GM20000 (cell line): Measurements from ENCODE around the gene COLQ.

Experiments
- DNase-seq: peaks from one replicate; pipeline ENCODE4 v3.0.0; 2012; ENCODE audit warnings: low spot score
- TF ChIP-seq, protein P1 (sequence below): IDR thresholded peaks from 2 replicates; pipeline ENCODE4 v1.5.1; 2012; ENCODE audit warnings: mild to moderate bottlenecking, control low read depth; ENCODE audit errors: extremely low read depth, missing control alignments

Gene COLQ

DNA sequence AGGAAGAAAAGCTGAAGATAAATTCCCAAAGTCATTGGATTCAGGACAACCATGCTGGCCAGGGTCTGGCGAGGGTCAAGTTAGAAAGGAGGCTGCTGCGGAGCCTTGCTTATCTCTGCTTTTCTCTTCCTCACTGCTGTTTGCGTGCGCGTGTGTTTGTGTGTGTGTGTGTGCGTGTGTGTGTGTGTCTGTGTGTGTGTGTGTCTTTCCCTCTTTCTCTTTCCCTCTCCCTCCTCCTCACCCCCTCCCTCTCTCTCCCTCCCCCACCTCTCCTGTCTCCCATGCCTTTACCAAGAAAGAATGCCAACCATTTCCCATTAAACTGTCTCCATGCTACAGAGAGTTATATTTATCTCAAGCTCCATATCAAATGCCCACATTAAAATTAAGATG is at the start of gene COLQ:
Gene COLQ, minus strand, starts transcription at position 134 of the 393 bp plus-strand sequence. Its CDS starts 81 bp downstream, at position 53.
- TF ChIP-seq, protein P1, sequence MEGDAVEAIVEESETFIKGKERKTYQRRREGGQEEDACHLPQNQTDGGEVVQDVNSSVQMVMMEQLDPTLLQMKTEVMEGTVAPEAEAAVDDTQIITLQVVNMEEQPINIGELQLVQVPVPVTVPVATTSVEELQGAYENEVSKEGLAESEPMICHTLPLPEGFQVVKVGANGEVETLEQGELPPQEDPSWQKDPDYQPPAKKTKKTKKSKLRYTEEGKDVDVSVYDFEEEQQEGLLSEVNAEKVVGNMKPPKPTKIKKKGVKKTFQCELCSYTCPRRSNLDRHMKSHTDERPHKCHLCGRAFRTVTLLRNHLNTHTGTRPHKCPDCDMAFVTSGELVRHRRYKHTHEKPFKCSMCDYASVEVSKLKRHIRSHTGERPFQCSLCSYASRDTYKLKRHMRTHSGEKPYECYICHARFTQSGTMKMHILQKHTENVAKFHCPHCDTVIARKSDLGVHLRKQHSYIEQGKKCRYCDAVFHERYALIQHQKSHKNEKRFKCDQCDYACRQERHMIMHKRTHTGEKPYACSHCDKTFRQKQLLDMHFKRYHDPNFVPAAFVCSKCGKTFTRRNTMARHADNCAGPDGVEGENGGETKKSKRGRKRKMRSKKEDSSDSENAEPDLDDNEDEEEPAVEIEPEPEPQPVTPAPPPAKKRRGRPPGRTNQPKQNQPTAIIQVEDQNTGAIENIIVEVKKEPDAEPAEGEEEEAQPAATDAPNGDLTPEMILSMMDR: no peak
- no peak for DNase-seq

DNA sequence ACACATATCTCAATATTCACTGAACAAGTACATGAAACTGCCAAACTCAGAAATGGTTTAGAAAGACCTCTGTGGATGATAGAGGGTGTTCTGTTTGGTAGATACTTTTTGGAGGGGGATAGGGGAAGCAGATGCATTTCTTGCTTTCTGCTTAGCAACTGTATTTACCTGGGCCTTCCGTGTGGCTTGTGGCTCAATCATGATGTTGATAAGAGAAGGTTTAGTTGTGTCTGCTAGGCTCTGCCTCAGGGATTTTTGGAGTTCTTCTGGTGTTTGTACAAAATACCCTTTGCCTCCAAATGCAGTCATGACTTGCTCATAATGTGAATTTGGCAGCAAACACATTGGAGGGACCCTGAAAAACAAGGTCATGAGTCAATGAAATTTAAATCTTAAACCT is 41.7 kb upstream of the COLQ start:
- TF ChIP-seq, protein P1: no peak
- DNase-seq: no peak

DNA sequence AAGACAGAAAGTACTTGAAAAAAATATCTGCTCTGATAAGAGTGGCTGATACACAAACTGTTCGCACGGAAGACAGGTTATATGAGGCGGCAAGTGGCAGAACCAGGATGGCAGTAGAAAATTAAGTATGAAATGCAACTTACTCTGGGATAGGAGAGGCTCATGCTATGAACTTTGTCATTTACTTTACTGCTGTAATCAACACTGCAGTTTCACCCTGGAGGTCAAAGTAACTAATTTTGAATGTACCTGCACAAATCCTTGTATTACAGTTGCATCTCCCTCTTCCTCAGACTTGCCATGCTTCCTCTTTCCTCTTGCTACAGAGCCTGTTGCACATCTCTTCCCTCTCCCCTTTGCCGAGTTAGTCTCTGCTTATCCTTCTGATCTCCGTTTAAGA is 41.1 kb upstream of the COLQ start:
- TF ChIP-seq, protein P1: no peak

DNA sequence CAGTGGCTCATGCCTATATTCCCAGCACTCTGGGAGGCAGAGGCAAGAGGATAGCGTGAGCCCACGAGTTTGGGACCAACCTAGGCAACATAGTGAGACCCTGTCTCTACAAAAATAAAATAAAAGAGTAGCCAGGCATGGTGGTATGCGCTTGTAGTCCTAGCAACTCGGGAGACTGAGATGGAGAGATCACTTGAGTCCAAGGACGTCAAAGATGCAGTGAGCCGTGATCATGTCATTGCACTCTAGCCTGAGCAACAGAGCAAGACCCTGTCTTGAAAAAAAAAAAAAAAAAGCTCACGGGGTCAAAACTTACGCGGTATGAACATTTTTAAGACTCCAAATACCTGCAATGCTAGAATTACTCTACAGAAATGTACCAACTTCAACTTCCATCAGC is 37.1 kb upstream of the COLQ start:
- DNase-seq: no peak
- TF ChIP-seq, protein P1: no peak

More for the DNA sequence above, 41.1 kb upstream of the COLQ start:
- DNase-seq: no peak

DNA sequence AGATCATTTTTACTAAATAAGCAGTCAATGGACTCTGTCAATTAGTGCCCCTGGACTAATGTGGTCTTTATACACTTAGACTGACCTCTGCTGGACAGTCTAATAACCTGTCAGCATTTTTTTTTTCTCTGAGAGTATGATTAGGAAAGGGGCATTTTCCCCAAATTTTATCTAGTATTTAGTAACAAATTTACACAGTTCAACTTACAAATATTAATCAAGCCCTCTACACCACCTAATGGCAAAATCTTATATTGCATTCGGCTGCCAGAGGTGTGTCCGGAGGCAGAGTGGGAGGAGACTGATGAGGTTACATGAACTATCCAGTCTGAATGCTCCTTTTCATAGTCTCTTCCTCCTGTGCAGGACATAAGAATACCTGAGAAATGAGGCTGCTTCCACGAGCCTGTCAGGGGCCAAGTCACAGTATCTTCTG is 36.0 kb upstream of the COLQ start:
- peak; percentile 38 for DNase-seq
- TF ChIP-seq, protein P1: no peak

DNA sequence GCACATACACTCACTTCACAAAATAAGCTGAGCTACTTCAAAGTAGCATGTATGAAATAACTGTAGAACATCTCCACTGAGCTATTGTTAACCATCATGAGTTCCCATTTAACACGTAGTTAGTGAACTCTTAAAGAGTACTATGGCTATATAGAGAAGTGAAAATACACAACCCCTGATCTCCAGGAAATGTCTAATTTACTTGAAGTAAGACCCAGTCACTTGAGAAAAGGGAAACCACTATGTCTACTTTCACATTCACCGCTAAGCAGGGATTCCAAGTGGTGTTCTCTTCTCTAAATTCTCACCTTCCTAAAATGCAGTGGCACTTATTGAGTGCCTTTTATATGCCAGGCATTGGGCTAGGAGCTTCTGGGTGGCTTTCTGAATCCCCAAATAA is 35.0 kb upstream of the COLQ start:
- TF ChIP-seq, protein P1: no peak
- peak; percentile 59 for DNase-seq

DNA sequence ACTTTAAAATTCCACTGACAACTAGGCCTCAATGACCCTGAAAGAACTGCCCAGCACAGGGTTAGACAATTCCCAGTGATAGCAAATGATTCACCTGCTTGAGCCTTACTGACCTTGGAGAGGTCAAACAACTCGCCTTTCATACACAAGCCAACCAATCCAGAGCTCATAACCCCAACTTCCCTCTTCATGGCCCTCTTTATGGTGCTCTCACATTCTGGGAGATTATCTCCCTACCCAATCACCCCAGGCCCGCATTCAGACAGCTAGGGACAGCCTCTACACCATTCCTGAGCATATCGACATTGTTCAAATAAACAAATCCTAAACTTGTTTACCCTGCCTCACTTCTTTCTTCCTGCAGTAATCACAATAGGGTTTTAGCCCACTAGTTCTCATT is 32.2 kb upstream of the COLQ start:
- TF ChIP-seq, protein P1: no peak
- DNase-seq: no peak
